NB4 (cell line): Measurements from ENCODE around the gene CIAO3.

Source experiments
- DNase-seq: peaks from one replicate; pipeline ENCODE4 v3.0.0; 2010; ENCODE audit warnings: low read depth
- H3K4me3 ChIP-seq: one replicate; pipeline ENCODE4 v1.5.1; 2011; ENCODE audit warnings: mild to moderate bottlenecking, low read depth, low read length, moderate library complexity
- CTCF ChIP-seq: IDR thresholded peaks from one replicate; pipeline ENCODE4 v1.5.1; 2012; ENCODE audit warnings: low read depth, low read length
- MAX ChIP-seq: IDR thresholded peaks from 2 replicates; pipeline ENCODE4 v1.6.1; 2011; ENCODE audit warnings: low read depth, low read length
- MYC ChIP-seq: IDR thresholded peaks from 2 replicates; pipeline ENCODE4 v1.6.1; 2011; ENCODE audit warnings: low read depth, low read length
- POLR2A ChIP-seq: IDR thresholded peaks from 2 replicates; pipeline ENCODE4 v1.6.1; 2011; ENCODE audit warnings: mild to moderate bottlenecking; ENCODE audit not compliant: insufficient read length; ENCODE audit errors: extremely low read depth

Gene CIAO3

GRCh38 chr16:718922-719321, 21.9 kb downstream of the CIAO3 start:
- TF ChIP-seq CTCF (no peak), MAX (no peak), POLR2A (no peak), MYC (no peak)
- no peak for DNase-seq

GRCh38 chr16:718389-718788, 22.4 kb downstream of the CIAO3 start:
- TF ChIP-seq MAX, result no peak
- TF ChIP-seq MYC, result no peak
- TF ChIP-seq POLR2A, result no peak
- TF ChIP-seq CTCF, result no peak
- H3K4me3 ChIP-seq, result no peak overlapping the region
- DNase-seq, result no peak

More at GRCh38 chr16:718922-719321, 21.9 kb downstream of the CIAO3 start:
- H3K4me3 ChIP-seq, result no peak overlapping the region

- TF ChIP-seq POLR2A (no peak), MAX (no peak), MYC (no peak), CTCF (no peak)
- no peak for DNase-seq
- no peak overlapping the region for H3K4me3 ChIP-seq
These were observed 23.1 kb downstream of the CIAO3 start for GRCh38 chr16:717450-718245.

- no peak for DNase-seq
- no peak overlapping the region for H3K4me3 ChIP-seq
- TF ChIP-seq MYC, result no peak
- no peak for TF ChIP-seq MAX
- no peak for TF ChIP-seq CTCF
These were observed 23.9 kb downstream of the CIAO3 start for GRCh38 chr16:716768-717325.

- TF ChIP-seq MAX, result no peak
- no peak for TF ChIP-seq MYC
- no peak for TF ChIP-seq CTCF
- TF ChIP-seq POLR2A, result no peak
- DNase-seq, result no peak
- H3K4me3 ChIP-seq, result no peak overlapping the region
These were observed 24.6 kb downstream of the CIAO3 start for GRCh38 chr16:716200-716568.
